KBM-7 (cell line): ENCODE results near the gene LRRC32.
"Not testable (repeated sequence)": the region's sequence is repeated elsewhere in the genome, so short reads cannot be mapped to it uniquely, and the experiment has no call there.

Experiments used
- DNase-seq: peaks from one replicate; pipeline ENCODE4 v3.0.0-alpha.2; 2015
- in situ Hi-C: fragments of 300-500 bp; cut with MboI; formaldehyde crosslinking; loops from 2 replicates; pipeline ENCODE4 v1.14.3; 2020; ENCODE audit warnings: low sequenced_read_pairs, low pct_unique_long_range_greater_than_20kb, mixed read lengths

LRRC32 gene

GRCh38 chr11:76608879-76609460 lies 61.6 kb downstream of the LRRC32 start:
- DNase-seq, in situ Hi-C loops: not testable (repeated sequence)

DNA sequence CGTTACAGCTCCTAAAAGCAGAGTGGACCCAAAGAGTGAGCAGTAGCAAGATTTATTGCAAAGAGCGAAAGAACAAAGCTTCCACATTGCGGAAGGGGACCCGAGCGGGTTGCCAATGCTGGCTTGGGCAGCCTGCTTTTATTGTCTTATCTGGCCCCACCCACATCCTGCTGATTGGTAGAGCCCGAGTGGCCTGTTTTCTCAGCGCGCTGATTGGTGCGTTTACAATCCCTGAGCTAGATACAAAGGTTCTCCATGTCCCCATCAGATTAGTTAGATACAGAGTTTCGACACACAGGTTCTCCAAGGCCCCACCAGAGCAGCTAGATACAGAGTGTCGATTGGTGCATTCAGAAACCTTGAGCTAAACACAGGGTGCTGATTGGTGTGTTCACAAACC lies 62.3 kb downstream of the LRRC32 start:
- DNase-seq, in situ Hi-C loops: not testable (repeated sequence)
